Mucosa of descending colon (tissue), 3 donors: ENCODE results near the gene ZBTB46. TPM values are rescaled to one million over a fixed set of nuclear protein-coding genes. Genes with fewer than 3 reads are reported as not detected.

Experiments used
- ATAC-seq: fragments of 200-7000 bp; cut with Tn5 transposase; one replicate; pipeline ENCODE4 v1.9.1; 2020; ENCODE audit warnings: mild to moderate bottlenecking, moderate library complexity
- DNase-seq, 3 donors: peaks; one replicate each; pipeline ENCODE4 v3.0.0-alpha.2; 2020
- H3K36me3 ChIP-seq: fragments of 200-600 bp; one replicate; pipeline ENCODE4 v1.8.0; 2021; ENCODE audit warnings: low read depth, mild to moderate bottlenecking
- H3K4me1 ChIP-seq: fragments of 200-600 bp; one replicate; pipeline ENCODE4 v1.8.0; 2021; ENCODE audit warnings: low read depth, mild to moderate bottlenecking
- H3K4me3 ChIP-seq: fragments of 200-600 bp; one replicate; pipeline ENCODE4 v1.8.0; 2021; ENCODE audit warnings: mild to moderate bottlenecking
- H3K9me3 ChIP-seq: fragments of 200-600 bp; one replicate; pipeline ENCODE4 v1.8.0; 2021; ENCODE audit warnings: mild to moderate bottlenecking
- CTCF ChIP-seq: fragments of 200-600 bp; IDR thresholded peaks from one replicate; pipeline ENCODE4 v1.8.0; 2022; ENCODE audit warnings: antibody characterized with exemption, mild to moderate bottlenecking
- intact Hi-C, 2 donors: fragments of 100-400 bp; cut with DNase I in 1 of 2; cut with micrococcal nuclease in 1 of 2; formaldehyde crosslinking; loops; one replicate each; pipeline versions ENCODE4 v1.11.0 to v1.11.1; 2022; cut with DNase I, micrococcal nuclease
- total RNA-seq, 3 donors: library from RNA; stranded (reverse); fragmentation: NEBNext Ultra II Directional in 2 of 3; extraction: Animal tissue kit (Norgen Biotek cat#: 25700) in 2 of 3; gene quantifications; one replicate each; pipeline versions ENCODE4 v1.2.1 to v1.2.4, GENCODE V29; 2021 to 2023
- donor health status: DM: no; HTN: no; CAD: no; lungs with moderate emphysema.
- donor health status: DM: no; HTN: no; CAD: no.
- donor health status: DM: no; HTN: yes; CAD: no.

The ZBTB46 gene
- total RNA-seq, 3 donors from 2014 or later, result 3.1 to 5.7 (median 3.3) TPM

GRCh38 chr20:63846888-63847236 lies 15.8 kb upstream of the ZBTB46 start:
- ATAC-seq (no peak), DNase-seq (no peak)
- H3K36me3 ChIP-seq, result no peaks in the 10 kb centered on the region
- intact Hi-C loops, result no loop called here
- H3K4me3 ChIP-seq, result no peak overlapping the region
- no peaks in the 10 kb centered on the region for H3K9me3 ChIP-seq
- no peaks in the 10 kb centered on the region for H3K4me1 ChIP-seq
- no peak for TF ChIP-seq CTCF

GRCh38 chr20:63846128-63846771 lies 15.2 kb upstream of the ZBTB46 start:
- Histone ChIP-seq H3K9me3 (no peaks in the 10 kb centered on the region), H3K36me3 (no peaks in the 10 kb centered on the region), H3K4me3 (no peak overlapping the region), H3K4me1 (no peaks in the 10 kb centered on the region)
- DNase-seq (peak in 1 of 3 donors; percentile 39), ATAC-seq (peak; percentile 11)
- intact Hi-C loops, result no loop called here
- no peak for TF ChIP-seq CTCF

- ATAC-seq, result no peak
- intact Hi-C loops, result no loop called here
- Histone ChIP-seq H3K36me3 (no peaks in the 10 kb centered on the region), H3K4me1 (no peaks in the 10 kb centered on the region), H3K4me3 (no peak overlapping the region), H3K9me3 (no peaks in the 10 kb centered on the region)
- no peak for TF ChIP-seq CTCF
- DNase-seq, result no peak
Observed at GRCh38 chr20:63844511-63844991, 13.5 kb upstream of the ZBTB46 start.

DNA sequence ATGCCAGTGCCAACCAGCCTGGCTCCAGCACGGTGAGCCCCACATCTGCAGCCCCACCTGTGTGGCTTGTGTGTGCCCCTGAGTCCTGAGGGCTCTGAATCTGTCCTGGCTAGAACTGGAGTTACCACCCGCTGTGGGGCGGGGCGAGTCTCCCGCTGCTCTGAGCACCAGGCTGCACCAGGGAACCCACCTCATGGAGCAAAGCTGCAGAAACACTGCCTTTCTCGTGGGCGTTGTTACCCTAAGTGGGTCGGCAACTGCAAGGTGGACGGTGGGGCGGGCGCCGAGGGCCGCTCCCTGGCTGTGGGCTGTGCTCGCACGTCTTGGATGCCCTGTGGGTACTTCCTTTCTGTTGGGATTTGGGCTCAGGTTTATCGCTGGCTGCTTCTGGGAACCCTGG lies 12.7 kb upstream of the ZBTB46 start:
- Histone ChIP-seq H3K9me3 (no peaks in the 10 kb centered on the region), H3K4me3 (no peak overlapping the region), H3K36me3 (no peaks in the 10 kb centered on the region), H3K4me1 (no peaks in the 10 kb centered on the region)
- DNase-seq, result no peak
- ATAC-seq, result no peak
- intact Hi-C loops, result no loop called here
- no peak for TF ChIP-seq CTCF

DNA sequence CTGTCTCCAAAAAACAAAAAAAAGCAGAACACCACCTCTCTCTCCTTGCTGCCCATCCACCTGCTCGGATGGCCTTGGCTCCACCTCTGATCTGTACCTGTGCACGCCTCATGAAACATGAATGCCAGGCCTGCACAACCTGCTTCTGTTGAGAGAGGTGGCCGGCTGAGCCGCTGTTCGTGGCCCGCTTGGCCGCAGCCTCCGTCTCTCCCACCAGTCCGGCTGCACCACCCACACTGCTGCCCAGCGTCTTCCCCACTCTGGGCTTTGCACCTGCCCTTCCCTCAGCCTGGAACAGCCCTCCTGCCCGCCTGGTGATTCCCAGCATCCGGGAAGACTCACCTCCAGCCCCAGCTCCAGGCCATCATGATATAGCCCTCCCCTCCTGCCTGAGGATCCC lies 12.2 kb upstream of the ZBTB46 start:
- Histone ChIP-seq H3K9me3 (no peaks in the 10 kb centered on the region), H3K36me3 (no peaks in the 10 kb centered on the region), H3K4me3 (no peak overlapping the region), H3K4me1 (no peaks in the 10 kb centered on the region)
- DNase-seq (no peak), ATAC-seq (no peak)
- intact Hi-C loops, result no loop called here
- TF ChIP-seq CTCF, result no peak

GRCh38 chr20:63842258-63842657 lies 11.2 kb upstream of the ZBTB46 start:
- no peak for ATAC-seq
- no peak for DNase-seq
- intact Hi-C loops, result no loop called here
- Histone ChIP-seq H3K4me3 (no peak overlapping the region), H3K4me1 (no peaks in the 10 kb centered on the region), H3K9me3 (no peaks in the 10 kb centered on the region), H3K36me3 (no peaks in the 10 kb centered on the region)
- TF ChIP-seq CTCF, result no peak
